GM19193 (cell line): Measurements from ENCODE around the gene KCNN3.

Experiments used
- POLR2A ChIP-seq: IDR thresholded peaks from 4 replicates; pipeline ENCODE4 v1.6.1; 2011; ENCODE audit not compliant: insufficient read depth, insufficient read length; ENCODE audit errors: extremely low read depth

Gene KCNN3

DNA sequence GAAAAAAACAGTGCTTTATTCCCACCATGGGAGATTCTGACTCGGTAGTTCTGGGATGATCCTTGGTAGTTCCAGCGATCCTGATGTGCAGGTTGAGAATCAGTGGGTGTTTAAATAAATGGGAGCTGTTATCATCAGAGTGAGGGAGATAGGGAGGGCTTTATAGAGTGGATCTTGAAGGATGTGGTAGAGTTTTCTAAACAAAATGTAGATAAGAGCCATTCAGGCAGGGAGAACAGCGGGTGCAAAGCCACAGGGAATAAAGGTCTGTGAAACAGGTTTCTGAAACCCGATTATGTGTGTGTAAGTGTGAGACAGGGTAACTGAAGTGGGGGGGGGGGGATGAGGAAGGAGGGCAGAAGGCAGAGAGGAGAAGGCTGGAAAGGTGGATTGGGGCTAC is 186.3 kb downstream of the KCNN3 start:
- no peak for TF ChIP-seq POLR2A

DNA sequence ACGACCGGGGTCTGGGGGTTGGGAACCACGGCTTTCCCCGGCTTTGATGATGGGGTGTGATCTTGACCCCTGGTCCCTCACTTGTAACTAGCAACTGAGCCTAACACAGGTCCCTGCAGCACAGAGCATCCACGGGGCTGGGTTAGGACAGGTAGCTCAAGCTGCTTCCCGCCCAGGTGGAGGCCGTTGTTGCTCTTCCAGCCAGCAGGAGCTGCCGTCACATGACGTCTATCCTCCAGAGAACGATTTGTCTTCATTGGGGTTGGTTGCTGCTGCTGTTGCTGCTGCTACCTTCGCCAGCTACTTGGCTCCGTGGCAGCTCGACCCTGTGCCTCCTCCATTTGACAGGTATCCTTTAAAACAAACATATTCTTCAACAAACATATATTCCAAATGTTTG is 187.8 kb downstream of the KCNN3 start:
- TF ChIP-seq POLR2A = no peak

DNA sequence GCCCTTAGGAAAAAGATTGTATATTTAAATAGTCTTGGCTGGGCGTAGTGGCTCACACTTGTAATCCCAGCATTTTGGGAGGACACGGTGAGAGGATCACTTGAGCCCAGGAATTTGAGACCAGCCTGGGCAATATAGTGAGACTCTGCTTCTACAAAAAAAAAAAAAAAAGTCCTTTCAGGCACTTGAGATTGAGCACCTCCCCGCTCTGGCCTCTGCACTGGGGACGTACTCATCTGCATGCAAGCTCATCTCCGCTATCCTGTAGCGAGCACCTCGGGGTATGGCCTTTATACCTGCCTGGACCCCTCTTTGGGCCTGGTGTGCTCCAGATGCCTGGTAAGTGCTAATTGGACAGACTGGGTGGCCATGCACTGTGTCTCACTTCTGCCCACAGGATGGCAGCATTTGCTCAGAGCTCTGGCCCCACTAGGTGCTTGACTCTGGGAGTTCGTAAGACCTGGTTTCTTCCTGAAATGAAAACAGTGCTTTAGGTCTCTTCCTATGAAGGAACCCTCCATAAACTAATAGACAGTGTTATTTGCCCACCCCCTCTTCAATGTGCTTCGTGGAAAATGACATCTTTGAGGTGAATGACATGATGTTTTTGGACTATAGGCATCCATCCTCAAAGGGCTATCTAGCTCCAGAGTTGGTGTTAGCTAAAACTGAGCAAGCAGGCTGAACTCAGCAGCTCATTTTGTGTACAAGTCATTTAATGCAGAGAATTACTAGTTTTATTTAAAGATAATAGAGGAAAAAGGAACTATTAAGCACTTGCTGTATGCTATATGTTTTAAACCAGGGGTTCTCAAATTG is 200.4 kb downstream of the KCNN3 start:
- TF ChIP-seq POLR2A = no peak

DNA sequence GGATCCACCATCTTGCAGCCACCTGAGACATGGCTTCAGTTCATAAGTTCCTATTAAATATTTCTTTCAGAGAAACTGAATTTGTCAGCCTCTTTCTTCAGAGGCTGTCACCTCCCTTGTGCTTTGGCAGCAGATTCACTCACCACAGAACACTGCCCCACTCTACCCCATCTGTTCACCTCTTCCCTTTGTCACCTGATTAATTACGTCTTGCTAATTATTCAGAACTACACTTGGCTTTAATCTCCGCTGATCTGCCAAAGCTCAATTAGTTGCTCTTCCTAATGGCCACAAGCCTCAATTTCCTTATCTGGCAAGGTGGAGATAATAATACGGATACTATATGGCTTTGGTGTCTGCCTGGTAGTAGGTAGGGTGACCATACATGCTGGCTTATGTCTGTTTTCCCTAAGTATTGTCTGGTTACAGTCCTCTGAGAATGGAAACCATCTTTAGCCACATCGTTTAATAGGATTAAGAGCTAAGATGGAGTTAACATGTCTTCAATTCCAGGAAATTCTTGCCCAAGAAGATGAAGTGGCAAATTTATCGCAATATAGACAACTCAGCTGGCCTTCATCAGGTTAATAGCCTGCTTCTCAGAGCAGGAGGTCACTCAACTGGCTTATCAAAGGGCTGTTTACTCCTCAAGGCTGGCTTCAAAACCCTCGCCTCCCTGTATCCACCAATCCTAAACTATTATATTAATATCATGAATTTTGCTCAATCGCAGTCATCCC is 203.9 kb downstream of the KCNN3 start:
- TF ChIP-seq POLR2A = no peak

DNA sequence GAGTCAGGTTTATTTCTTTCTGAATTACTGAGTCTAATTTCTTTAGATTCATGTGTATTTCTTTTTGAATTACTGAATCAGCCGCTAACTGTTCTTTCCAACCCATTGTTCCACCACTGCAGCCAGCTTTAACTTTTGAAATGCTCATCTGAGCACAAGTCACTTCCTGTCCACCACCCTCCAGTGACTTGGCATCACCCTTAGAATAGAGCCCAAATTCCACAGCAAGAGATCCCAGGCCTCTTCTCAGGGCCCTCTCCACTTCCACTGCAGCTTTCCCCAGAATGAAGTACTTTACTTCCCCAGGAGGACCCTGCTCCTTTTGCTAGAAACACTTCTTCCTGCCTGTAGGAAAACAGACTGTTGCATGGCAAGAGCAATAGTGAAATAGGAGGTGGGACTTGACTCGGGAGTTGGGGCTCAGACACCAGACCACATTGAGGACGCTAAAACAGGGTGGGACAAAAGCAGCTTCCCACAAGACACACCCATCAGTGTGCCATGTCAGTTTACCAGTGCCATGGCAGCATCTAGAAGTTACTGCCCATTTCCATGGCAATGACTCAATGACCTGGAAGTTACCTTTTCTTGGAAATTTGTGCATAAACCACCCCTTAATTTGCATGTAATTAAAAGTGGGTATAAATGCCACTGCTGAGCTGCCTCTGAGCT is 205.6 kb downstream of the KCNN3 start:
- TF ChIP-seq POLR2A = no peak

DNA sequence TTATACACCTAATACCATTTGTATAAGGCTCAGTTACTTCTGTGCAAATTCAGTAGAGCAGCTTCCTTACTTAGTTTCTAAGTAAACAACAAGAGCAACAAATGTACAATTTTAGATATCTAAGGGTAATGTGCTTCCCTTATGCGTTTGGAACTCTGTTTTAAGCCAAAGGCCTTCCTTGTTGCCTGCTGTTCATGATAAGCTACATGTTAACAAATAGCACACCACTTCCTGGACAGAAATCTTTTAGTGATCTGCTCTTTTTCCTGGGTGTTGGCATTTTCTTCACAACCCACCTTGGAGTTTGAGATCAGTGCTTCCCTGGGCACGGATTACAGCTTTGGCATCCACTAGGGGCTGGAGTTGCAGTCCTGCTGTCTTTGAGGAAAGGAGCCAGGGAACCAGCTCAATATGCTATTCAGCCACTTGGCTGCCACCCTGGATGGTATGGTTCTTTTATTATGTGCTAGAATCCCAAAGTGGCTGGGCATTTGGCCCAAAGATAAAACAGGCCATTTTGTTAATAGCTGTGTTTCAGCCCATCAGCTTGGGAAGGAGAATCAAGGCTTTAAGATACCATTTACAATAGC is 206.5 kb downstream of the KCNN3 start:
- TF ChIP-seq POLR2A = no peak

DNA sequence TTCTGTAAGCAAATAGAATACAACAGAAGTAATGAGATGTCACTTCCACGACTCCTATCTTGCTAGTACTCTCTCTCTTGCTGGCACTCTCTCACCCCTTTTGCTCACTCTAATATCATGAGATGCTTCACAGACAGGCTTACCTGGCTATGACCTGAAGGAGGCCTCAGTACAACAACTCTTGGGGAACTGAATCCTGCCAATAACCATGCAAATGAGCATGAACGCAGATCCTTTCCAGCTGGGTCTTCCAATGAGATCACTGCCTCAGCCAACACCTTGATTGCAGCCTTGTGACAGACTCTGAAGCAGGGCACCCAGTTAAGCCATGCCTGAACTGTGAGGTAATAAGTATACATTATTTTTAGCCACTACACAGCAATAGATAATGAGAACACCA is 209.0 kb downstream of the KCNN3 start:
- TF ChIP-seq POLR2A = no peak

DNA sequence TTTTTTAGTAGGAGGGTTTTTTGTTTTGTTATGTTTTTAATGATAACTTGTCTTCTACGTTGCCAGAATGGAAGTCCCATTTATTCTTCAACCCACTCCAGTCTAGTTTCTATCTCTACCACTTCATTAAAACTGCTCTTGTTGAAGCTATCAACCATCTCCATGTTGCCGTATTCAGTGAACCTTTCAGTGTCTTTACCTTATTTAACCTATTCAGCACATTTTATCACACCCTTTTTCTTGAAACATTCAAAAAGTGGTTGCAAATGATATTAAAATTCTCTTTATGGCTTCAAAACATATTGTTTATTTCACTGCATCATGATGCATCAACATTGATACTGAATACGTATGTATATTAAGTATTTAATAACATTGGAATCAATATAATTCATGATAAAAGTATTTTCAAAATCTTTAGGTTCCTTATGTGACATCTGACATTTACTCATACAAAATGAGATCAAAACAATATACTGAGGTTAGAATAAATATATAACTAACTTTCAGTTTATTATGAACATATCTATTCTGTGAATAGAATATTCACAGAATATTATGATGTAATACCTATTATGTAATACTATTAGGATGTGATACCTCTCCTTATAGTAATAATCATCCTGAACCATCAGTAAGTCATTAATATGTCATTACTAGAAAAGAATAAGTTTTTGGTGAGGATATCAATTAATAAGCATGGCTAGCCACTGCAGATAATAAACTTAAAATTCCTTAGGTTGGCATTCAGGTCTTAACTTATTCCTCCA is 210.1 kb downstream of the KCNN3 start:
- TF ChIP-seq POLR2A = no peak

DNA sequence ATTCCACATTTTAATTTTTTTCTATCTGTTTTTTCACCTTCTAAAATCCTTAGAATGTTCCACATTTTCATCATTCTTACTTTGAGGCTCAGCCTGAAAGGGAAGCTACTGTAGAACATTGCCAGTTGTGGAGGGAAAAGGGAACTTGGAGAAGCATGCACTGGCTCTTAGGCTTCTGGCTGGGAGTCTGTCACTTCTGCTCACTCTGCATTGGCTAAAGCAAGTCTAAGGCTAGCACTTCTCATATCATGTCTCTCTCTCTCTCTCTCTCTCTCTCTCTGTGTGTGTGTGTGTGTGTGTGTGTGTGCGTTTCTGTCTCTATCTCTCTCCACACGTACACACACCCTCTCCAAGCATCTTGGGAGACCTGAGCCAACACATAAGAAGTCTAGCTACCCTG is 212.5 kb downstream of the KCNN3 start:
- TF ChIP-seq POLR2A = no peak

DNA sequence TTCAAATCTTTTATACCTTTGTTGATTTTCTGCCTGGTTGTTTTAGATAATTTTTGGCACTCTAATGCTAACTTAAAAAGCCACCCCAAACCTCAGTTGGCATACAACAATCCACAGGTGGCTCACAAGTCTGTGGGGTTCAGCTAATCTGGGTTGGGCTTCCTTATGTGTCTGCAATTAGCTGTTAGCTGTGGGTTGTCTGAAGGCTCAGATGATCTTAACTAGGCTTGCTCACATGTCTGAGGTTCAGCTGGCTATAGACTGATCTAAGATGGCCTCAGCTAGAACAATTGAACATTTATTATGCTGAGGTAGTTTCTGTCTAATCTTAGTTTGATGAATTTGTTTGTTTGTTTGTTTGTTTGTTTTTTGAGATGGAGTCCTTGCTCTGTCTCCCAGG is 217.2 kb downstream of the KCNN3 start:
- TF ChIP-seq POLR2A = no peak
